A673 (cell line): ENCODE results near the gene MAB21L2. TPM values are rescaled to one million over a fixed set of nuclear protein-coding genes. Genes with fewer than 3 reads are reported as not detected.

Source experiments
- BruUV-seq: library from RNA; stranded (reverse); fragments of 400-500 nt; replicated peaks from 2 replicates; lab custom pipeline; 2021; lab: Mats Ljungman, UMichigan
- CTCF ChIA-PET: fragments of 300-600 bp; sonication (Branson Sonifier 250); formaldehyde crosslinking; loops from one replicate; lab custom pipeline; 2022; ENCODE audit warnings: antibody characterized with exemption; lab: Charles Lee
- POLR2A ChIA-PET: fragments of 300-600 bp; sonication (Branson Sonifier 250); formaldehyde crosslinking; loops from one replicate; lab custom pipeline; 2022; ENCODE audit warnings: antibody characterized with exemption; ENCODE audit not compliant: low non-redundant PET; lab: Charles Lee
- DNase-seq: peaks from one replicate; pipeline ENCODE4 v3.0.0-alpha.2; 2015; ENCODE audit warnings: low spot score
- H3K27ac ChIP-seq: fragments of 200-600 bp; sonication (generic); 2 replicates; pipeline ENCODE4 v1.5.1; 2016; ENCODE audit warnings: mixed run types, low read depth, mild to moderate bottlenecking, mixed read lengths, antibody characterized with exemption, low read length; ENCODE audit not compliant: poor library complexity, severe bottlenecking
- H3K27me3 ChIP-seq: fragments of 200-600 bp; sonication (generic); replicated peaks from 2 replicates; pipeline ENCODE4 v1.6.1; 2017; ENCODE audit warnings: mixed run types, low read depth, mild to moderate bottlenecking, mixed read lengths, antibody characterized with exemption, low read length; ENCODE audit not compliant: insufficient read depth, poor library complexity
- H3K36me3 ChIP-seq: fragments of 200-600 bp; sonication (generic); 2 replicates; pipeline ENCODE4 v1.6.1; 2016; ENCODE audit warnings: mixed run types, mild to moderate bottlenecking, mixed read lengths, antibody characterized with exemption, low read length; ENCODE audit not compliant: insufficient read depth, poor library complexity, severe bottlenecking
- H3K4me1 ChIP-seq: fragments of 200-600 bp; sonication (generic); 2 replicates; pipeline ENCODE4 v1.6.1; 2017; ENCODE audit warnings: mixed run types, mild to moderate bottlenecking, mixed read lengths, antibody characterized with exemption, low read length; ENCODE audit not compliant: insufficient read depth, poor library complexity, severe bottlenecking
- H3K4me3 ChIP-seq: fragments of 200-600 bp; sonication (generic); 2 replicates; pipeline ENCODE4 v1.5.1; 2016; ENCODE audit warnings: low read depth, mixed run types, mild to moderate bottlenecking, mixed read lengths, low read length; ENCODE audit not compliant: poor library complexity, severe bottlenecking
- H3K9me3 ChIP-seq: fragments of 200-600 bp; sonication (generic); 2 replicates; pipeline ENCODE4 v1.6.1; 2016; ENCODE audit warnings: mixed run types, low read depth, mild to moderate bottlenecking, mixed read lengths, antibody characterized with exemption, low read length; ENCODE audit not compliant: poor library complexity, severe bottlenecking
- CTCF ChIP-seq: fragments of 300-800, 200-600 bp; sonication (generic); conservative IDR thresholded peaks from 2 replicates; pipeline ENCODE4 v1.5.1; 2017; ENCODE audit warnings: low read depth, mild to moderate bottlenecking, antibody characterized with exemption, low read length, moderate library complexity, mixed read lengths
- EZH2 ChIP-seq: fragments of 200-600 bp; sonication (generic); IDR thresholded peaks from 2 replicates; pipeline ENCODE4 v1.6.1; 2017; ENCODE audit warnings: borderline replicate concordance, low read depth, mild to moderate bottlenecking, mixed read lengths, antibody characterized with exemption, low read length; ENCODE audit not compliant: poor library complexity, severe bottlenecking
- intact Hi-C: fragments of 100-400 bp; cut with micrococcal nuclease; formaldehyde crosslinking; loops from one replicate; pipeline ENCODE4 v1.10.0; 2022; ENCODE audit not compliant: unreplicated experiment
- total RNA-seq: library from RNA; stranded (reverse); gene quantifications from 2 replicates; pipeline ENCODE4 v1.2.3, GENCODE V29; 2021

The MAB21L2 gene
- total RNA-seq, 1 experiment from 2014 or later, result not detected

- ChIA-PET POLR2A (no interaction called here), CTCF (no interaction called here)
- Histone ChIP-seq H3K27ac (peak overlapping the region; percentile 87), H3K27me3 (no peaks in the 10 kb centered on the region), H3K4me1 (peaks cover 57% of the 10 kb centered on the region), H3K9me3 (no peaks in the 10 kb centered on the region), H3K4me3 (peak overlapping the region; percentile 33), H3K36me3 (no peaks in the 10 kb centered on the region)
- peak; percentile 96 for DNase-seq
- intact Hi-C loops, result loop anchor here (5.0 to 10.0 kb wide), 2 partner anchors 193 to 266 kb away; no protein-coding TSS in a partner anchor
- TF ChIP-seq EZH2 (no peak), CTCF (no peak)
- BruUV-seq, result no TSS peak
Observed at GRCh38 chr4:150598909-150599308, 17.0 kb downstream of the MAB21L2 start.

DNA sequence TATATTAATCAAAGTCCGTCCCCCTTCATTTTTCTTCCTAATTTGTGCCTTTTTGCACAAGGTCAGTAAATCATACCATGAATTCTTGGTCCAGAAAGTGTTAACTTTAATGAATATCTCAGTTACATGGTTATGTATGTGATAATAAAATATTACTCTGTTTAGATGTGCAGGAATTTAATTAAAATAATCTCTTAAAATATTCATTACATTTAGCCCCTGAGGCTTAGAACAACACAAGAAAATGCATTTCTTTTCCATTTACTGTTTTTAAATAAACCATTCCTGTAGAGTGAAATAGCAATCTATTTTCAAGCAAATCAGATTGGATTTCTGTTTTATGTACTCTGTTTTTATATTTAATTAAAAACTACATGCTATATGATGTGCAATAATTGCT is 17.6 kb downstream of the MAB21L2 start:
- no peak for TF ChIP-seq EZH2
- no peak for TF ChIP-seq CTCF
- CTCF ChIA-PET, result no interaction called here
- Histone ChIP-seq H3K9me3 (no peaks in the 10 kb centered on the region), H3K4me1 (peaks cover 51% of the 10 kb centered on the region), H3K4me3 (peak overlapping the region; percentile 33), H3K36me3 (no peaks in the 10 kb centered on the region), H3K27ac (peak overlapping the region; percentile 87), H3K27me3 (no peaks in the 10 kb centered on the region)
- intact Hi-C loops, result loop anchor here (5.0 to 10.0 kb wide), 2 partner anchors 193 to 265 kb away; no protein-coding TSS in a partner anchor
- DNase-seq, result no peak
- BruUV-seq, result no TSS peak
- POLR2A ChIA-PET, result no interaction called here

DNA sequence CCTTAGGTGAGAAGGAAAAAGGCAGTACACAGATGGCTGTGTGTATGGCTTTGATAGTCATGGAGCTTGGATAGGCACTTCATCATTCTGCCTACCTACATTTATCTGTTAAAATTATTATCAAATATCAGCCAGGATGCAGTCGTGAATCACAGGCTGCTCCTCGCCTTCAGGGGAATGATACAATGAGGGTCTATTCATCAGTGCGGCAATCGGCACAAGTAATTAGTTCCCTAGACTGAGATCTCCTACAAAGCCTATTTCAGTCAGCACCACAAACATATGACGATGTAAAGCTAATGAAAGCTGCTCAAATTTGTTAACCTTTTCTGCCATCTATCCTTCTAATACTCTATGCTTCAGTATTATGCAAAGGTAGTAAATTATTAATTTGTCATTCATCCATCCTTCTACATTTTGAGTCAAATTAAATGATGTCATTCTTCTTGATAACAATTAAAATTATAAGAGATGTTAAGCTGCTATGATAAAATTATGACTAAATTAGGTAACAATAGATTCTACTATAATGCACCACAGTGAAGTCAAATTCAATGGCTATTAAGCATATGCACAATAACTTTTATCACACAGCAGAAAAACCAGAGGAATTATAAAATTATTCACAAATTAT is 19.0 kb downstream of the MAB21L2 start:
- Histone ChIP-seq H3K4me3 (no peak overlapping the region), H3K27me3 (no peaks in the 10 kb centered on the region), H3K4me1 (peaks cover 38% of the 10 kb centered on the region), H3K27ac (no peak overlapping the region), H3K9me3 (no peaks in the 10 kb centered on the region), H3K36me3 (no peaks in the 10 kb centered on the region)
- no peak for DNase-seq
- TF ChIP-seq EZH2 (no peak), CTCF (no peak)
- no TSS peak for BruUV-seq
- ChIA-PET CTCF (no interaction called here), POLR2A (no interaction called here)
- intact Hi-C loops, result no loop called here
